CD14-positive monocyte (primary cell): ENCODE data around the gene YBX1. TPM values are rescaled to one million over a fixed set of nuclear protein-coding genes. Genes with fewer than 3 reads are reported as not detected.

Experiments used
- DNase-seq, 3 donors: peaks; one replicate each; pipeline ENCODE4 v3.0.0-alpha.2; 2011 to 2022
- H2AFZ ChIP-seq: 2 replicates; pipeline ENCODE4 v1.6.0; 2012; ENCODE audit warnings: mild to moderate bottlenecking, low read depth, low read length, inconsistent platforms; ENCODE audit not compliant: insufficient read depth, poor library complexity, severe bottlenecking
- H3K27ac ChIP-seq, 2 donors: 1 replicate in 1 of 2; 2 replicates in 1 of 2; pipeline ENCODE4 v1.5.1; 2012 to 2013; ENCODE audit warnings: low read length in 2 of 2, control low read depth in 1 of 2, inconsistent platforms in 1 of 2, low read depth in 1 of 2, mild to moderate bottlenecking in 1 of 2
- H3K27me3 ChIP-seq, 2 donors: one replicate each; pipeline versions ENCODE4 v1.6.0 to v1.6.1; 2011 to 2013; ENCODE audit warnings: low read length in 2 of 2; ENCODE audit not compliant: control insufficient read depth in 2 of 2, insufficient read depth in 2 of 2
- H3K36me3 ChIP-seq, 2 donors: replicated peaks in 1 of 2; 1 replicate in 1 of 2; 2 replicates in 1 of 2; pipeline versions ENCODE4 v1.5.1 to v1.6.1; 2012 to 2013; ENCODE audit warnings: low read length in 2 of 2, control low read depth in 1 of 2, inconsistent platforms in 1 of 2, mild to moderate bottlenecking in 1 of 2; ENCODE audit not compliant: insufficient read depth in 2 of 2, control insufficient read depth in 1 of 2
- H3K4me1 ChIP-seq, 2 donors: 1 replicate in 1 of 2; 2 replicates in 1 of 2; pipeline versions ENCODE4 v1.5.1 to v1.6.1; 2012 to 2013; ENCODE audit warnings: low read length in 2 of 2, control low read depth in 1 of 2, inconsistent platforms in 1 of 2, mild to moderate bottlenecking in 1 of 2, moderate library complexity in 1 of 2; ENCODE audit not compliant: insufficient read depth in 2 of 2, control insufficient read depth in 1 of 2
- H3K4me2 ChIP-seq: replicated peaks from 2 replicates; pipeline ENCODE3; 2012; ENCODE audit warnings: low read length, moderate library complexity, mild to moderate bottlenecking; ENCODE audit not compliant: poor library complexity, severe bottlenecking; ENCODE audit errors: extremely low read depth
- H3K4me3 ChIP-seq, 3 experiments: fragments of 200-600 bp in 1 of 3; sonication (generic) in 1 of 3; replicated peaks in 1 of 3; 1 replicate in 2 of 3; 2 replicates in 1 of 3; pipeline ENCODE4 v1.5.1; 2011 to 2013; ENCODE audit warnings: low read length in 3 of 3, mild to moderate bottlenecking in 3 of 3, control low read depth in 2 of 3, low read depth in 2 of 3, inconsistent platforms in 1 of 3, moderate library complexity in 1 of 3
- H3K79me2 ChIP-seq: 2 replicates; pipeline ENCODE4 v1.6.0; 2012; ENCODE audit warnings: mild to moderate bottlenecking, control low read depth, inconsistent platforms, low read length, moderate library complexity; ENCODE audit not compliant: insufficient read depth
- H3K9ac ChIP-seq: 2 replicates; pipeline ENCODE4 v1.6.0; 2017; ENCODE audit warnings: low read length, mild to moderate bottlenecking; ENCODE audit not compliant: insufficient read depth, poor library complexity, severe bottlenecking
- H3K9me3 ChIP-seq, 2 donors: replicated peaks in 1 of 2; 1 replicate in 1 of 2; 2 replicates in 1 of 2; pipeline versions ENCODE4 v1.5.1 to v1.6.1; 2012 to 2013; ENCODE audit warnings: low read length in 2 of 2, control low read depth in 1 of 2; ENCODE audit not compliant: control insufficient read depth in 1 of 2, insufficient read depth in 1 of 2
- H4K20me1 ChIP-seq: 2 replicates; pipeline ENCODE4 v1.6.0; 2012; ENCODE audit warnings: mild to moderate bottlenecking, low read length, control low read depth, moderate library complexity; ENCODE audit not compliant: insufficient read depth
- H3K27ac Mint-ChIP-seq, 7 donors: one replicate each; pipeline ENCODE4 v1.8.0; 2020; ENCODE audit warnings: mild to moderate bottlenecking in 7 of 7, mixed read lengths in 7 of 7, moderate library complexity in 6 of 7, inconsistent platforms in 2 of 7
- H3K27me3 Mint-ChIP-seq, 3 donors: one replicate each; pipeline ENCODE4 v1.8.0; 2021 to 2022; ENCODE audit warnings: low read depth in 3 of 3, mild to moderate bottlenecking in 3 of 3, mixed read lengths in 3 of 3, moderate library complexity in 3 of 3, inconsistent platforms in 1 of 3
- H3K36me3 Mint-ChIP-seq, 2 donors: one replicate each; pipeline ENCODE4 v1.8.0; 2020; ENCODE audit warnings: mixed read lengths in 2 of 2, inconsistent platforms in 1 of 2, mild to moderate bottlenecking in 1 of 2
- H3K4me1 Mint-ChIP-seq: one replicate; pipeline ENCODE4 v1.8.0; 2020; ENCODE audit warnings: mild to moderate bottlenecking, mixed read lengths
- H3K4me3 Mint-ChIP-seq, 2 donors: one replicate each; pipeline ENCODE4 v1.8.0; 2020; ENCODE audit warnings: mild to moderate bottlenecking in 2 of 2, mixed read lengths in 2 of 2, moderate library complexity in 1 of 2
- H3K9me3 Mint-ChIP-seq, 7 donors: one replicate each; pipeline ENCODE4 v1.8.0; 2020 to 2022; ENCODE audit warnings: mixed read lengths in 7 of 7, mild to moderate bottlenecking in 6 of 7, moderate library complexity in 6 of 7, inconsistent platforms in 2 of 7
- WGBS: methylation state at CpG from one replicate; pipeline ENCODE4 v1.1.5; 2013; ENCODE audit warnings: missing lambda C conversion rate; ENCODE audit not compliant: insufficient coverage; 5-methylcytosine and 5-hydroxymethylcytosine counted together
- intact Hi-C, 2 donors: fragments of 100-400 bp; cut with micrococcal nuclease; formaldehyde crosslinking; loops; one replicate each; pipeline versions ENCODE4 v1.15.0 to v1.15.1; 2023
- polyA plus RNA-seq, 3 donors: library from polyadenylated mRNA; depleted of rRNA in 1 of 3; unstranded in 2 of 3; stranded (reverse) in 1 of 3; fragments of 300-500 nt in 2 of 3; fragments of >200 nt in 1 of 3; fragmentation: Illumina TruSeq in 2 of 3; gene quantifications; 1 replicate in 2 of 3; 2 replicates in 1 of 3; pipeline ENCODE4 v1.2.3, GENCODE V29; 2012 to 2021
- TF ChIP-seq, protein P1 (sequence below): fragments of 200-600 bp; IDR thresholded peaks from one replicate; pipeline ENCODE4 v1.8.0; 2022; ENCODE audit warnings: antibody characterized with exemption, mild to moderate bottlenecking

YBX1 gene
- polyA plus RNA-seq, 3 donors = 65.7 to 301 (median 70.2) TPM

DNA sequence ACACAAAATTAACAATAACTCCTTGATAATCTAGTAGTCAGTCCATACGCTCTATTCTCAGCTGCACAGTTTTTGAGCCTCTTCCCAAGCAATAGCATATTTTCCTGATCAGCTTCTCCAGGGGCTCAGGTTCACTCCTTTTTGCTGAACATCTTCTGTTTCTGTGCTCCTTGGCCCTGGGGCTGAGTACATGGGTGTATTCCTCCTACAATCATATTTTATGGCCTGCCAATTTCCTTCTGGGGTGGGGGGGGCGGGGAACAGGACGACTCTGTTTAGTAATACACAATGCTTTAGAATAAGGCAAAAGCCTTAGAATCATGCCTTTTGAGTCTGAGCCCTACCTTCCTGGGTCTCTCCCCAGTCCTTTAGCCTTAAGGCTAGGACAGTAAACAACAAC is 49.4 kb downstream of the YBX1 start:
- TF ChIP-seq, protein P1, sequence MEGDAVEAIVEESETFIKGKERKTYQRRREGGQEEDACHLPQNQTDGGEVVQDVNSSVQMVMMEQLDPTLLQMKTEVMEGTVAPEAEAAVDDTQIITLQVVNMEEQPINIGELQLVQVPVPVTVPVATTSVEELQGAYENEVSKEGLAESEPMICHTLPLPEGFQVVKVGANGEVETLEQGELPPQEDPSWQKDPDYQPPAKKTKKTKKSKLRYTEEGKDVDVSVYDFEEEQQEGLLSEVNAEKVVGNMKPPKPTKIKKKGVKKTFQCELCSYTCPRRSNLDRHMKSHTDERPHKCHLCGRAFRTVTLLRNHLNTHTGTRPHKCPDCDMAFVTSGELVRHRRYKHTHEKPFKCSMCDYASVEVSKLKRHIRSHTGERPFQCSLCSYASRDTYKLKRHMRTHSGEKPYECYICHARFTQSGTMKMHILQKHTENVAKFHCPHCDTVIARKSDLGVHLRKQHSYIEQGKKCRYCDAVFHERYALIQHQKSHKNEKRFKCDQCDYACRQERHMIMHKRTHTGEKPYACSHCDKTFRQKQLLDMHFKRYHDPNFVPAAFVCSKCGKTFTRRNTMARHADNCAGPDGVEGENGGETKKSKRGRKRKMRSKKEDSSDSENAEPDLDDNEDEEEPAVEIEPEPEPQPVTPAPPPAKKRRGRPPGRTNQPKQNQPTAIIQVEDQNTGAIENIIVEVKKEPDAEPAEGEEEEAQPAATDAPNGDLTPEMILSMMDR = no peak
- no peak for DNase-seq
- Histone ChIP-seq H3K27ac (no peak overlapping the region), H3K79me2 (no peaks in the 10 kb centered on the region), H2AFZ (no peak overlapping the region), H4K20me1 (no peaks in the 10 kb centered on the region), H3K4me3 (no peak overlapping the region), H3K4me1 (peaks cover 6 to 8% of the 10 kb centered on the region in 2 donors), H3K9ac (no peak overlapping the region), H3K9me3 (no peaks in the 10 kb centered on the region), H3K27me3 (no peaks in the 10 kb centered on the region), H3K4me2 (no peak overlapping the region), H3K36me3 (no peaks in the 10 kb centered on the region)
- Mint-ChIP-seq H3K9me3 (no peaks in the 10 kb centered on the region), H3K4me1 (peaks cover 6% of the 10 kb centered on the region), H3K27me3 (peaks cover 0 to 1% (median 0%) of the 10 kb centered on the region in 3 donors), H3K27ac (no peak overlapping the region), H3K36me3 (peaks cover 0 to 4% of the 10 kb centered on the region in 2 donors), H3K4me3 (no peak overlapping the region)
- WGBS = 100% methylated on average over 1 of the region's 3 CpGs
- intact Hi-C loops = no loop called here

DNA sequence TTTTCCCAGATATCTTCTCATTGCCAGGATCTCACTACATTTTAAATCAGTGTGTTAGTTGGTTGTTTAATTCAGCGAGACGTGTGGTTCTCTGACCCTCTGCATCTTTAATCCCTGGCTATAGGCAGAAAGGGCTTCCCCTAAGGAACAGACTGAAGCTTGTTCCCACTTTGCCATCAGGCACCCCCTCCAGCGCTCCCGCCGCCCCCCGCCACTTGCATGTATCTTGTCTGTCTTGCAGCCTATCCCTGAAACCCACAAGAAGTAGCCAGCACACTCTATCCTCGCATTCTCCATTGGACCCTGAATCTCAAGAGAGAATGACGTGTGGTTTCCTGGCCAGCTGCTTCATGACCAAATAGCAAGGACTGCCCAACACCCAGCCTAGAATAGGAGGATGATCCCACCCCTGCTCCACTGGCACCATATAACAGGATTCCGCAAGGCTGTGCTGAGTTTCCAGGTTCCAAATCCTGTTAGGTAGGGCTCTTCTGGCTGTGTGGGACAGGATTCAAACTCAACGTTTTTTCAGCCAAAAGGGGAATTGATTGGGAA is 50.0 kb downstream of the YBX1 start:
- Histone ChIP-seq H2AFZ (no peak overlapping the region), H3K79me2 (no peaks in the 10 kb centered on the region), H4K20me1 (no peaks in the 10 kb centered on the region), H3K9ac (no peak overlapping the region), H3K27ac (no peak overlapping the region), H3K4me1 (peaks cover 12 to 14% of the 10 kb centered on the region in 2 donors), H3K4me2 (no peak overlapping the region), H3K36me3 (no peaks in the 10 kb centered on the region), H3K27me3 (no peaks in the 10 kb centered on the region), H3K9me3 (no peaks in the 10 kb centered on the region), H3K4me3 (no peak overlapping the region)
- Mint-ChIP-seq H3K36me3 (peaks cover 0 to 5% of the 10 kb centered on the region in 2 donors), H3K27ac (no peak overlapping the region), H3K4me3 (no peak overlapping the region), H3K9me3 (no peaks in the 10 kb centered on the region), H3K4me1 (peaks cover 13% of the 10 kb centered on the region), H3K27me3 (peaks cover 0 to 1% (median 0%) of the 10 kb centered on the region in 3 donors)
- TF ChIP-seq, protein P1 = no peak
- no peak for DNase-seq
- intact Hi-C loops = no loop called here
- WGBS = 85% methylated on average over 7 of the region's 10 CpGs
